Measurements from ENCODE around the gene TMEM107.

Gene TMEM107

DNA sequence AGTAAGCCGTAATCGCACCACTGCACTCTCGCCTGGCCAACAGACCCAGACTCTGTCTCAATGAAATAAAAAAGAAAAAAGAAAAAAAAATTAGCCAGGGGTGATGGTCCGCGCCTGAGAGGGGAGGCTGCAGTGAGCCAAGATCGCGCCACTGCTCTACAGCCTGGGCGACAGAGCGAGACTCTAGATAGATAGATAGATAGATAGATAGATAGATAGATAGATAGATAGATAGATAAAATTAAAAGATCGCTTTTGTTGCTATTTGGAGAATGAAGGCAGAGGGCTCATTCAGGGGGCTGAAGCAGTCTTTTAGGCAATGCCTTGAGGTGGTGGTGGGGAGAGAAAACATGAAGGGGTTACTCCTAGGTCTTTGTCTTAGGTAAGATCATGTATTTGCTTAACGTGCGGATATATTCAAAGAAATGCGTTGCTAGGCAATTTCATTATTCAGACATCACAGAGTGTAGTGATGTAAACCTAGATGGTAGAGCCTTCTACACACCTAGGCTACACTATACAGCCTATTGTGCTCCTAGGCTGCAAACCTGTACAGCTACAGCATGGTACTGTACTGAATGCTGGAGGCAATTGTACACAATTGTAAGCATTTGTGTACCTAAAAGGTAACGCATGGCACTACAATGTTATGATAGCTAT lies 47.9 kb downstream of the TMEM107 start:
- DNase-seq = no peak

- no peak for DNase-seq
Measured at GRCh38 chr17:8126491-8127066, 49.6 kb downstream of the TMEM107 start.

GRCh38 chr17:8125947-8126490 lies 50.2 kb downstream of the TMEM107 start:
- DNase-seq = no peak

DNA sequence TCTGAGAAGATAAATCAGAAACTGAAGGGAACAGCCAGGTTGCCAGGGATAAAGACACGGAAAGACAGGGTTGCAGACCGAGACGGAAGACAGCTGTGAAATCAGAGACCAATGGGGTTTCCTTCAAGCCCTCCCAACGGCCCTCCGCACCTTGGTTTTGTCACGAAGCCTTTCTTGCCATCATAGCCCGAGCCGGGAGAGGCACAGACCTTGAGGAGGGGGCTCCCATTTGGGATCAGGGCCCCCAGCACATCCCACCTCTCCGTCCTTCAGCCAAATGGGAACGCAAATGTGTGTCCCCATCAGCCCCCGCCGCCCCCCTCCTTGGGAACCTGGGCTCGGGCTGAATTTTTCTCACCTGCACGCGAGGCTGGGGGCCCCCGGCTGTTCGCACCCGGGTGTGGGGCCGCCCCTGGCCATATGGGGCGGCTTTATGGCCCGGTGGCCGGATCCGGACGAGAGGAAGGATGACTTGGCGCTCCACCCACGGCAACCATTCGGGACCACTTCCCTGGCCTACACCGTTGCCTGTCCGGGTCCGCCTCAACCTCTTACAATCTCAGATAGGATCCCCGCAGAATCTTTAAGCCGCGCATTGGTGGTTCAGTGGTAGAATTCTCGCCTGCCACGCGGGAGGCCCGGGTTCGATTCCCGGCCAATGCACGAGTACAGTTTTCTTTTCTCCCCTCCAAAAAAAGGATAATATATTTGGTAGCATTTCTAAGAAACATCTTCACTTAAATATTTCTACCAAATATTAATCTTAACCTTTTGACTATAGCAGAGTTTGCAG lies 50.8 kb downstream of the TMEM107 start:
- DNase-seq = no peak

GRCh38 chr17:8124350-8125153 lies 51.6 kb downstream of the TMEM107 start:
- no peak for DNase-seq

GRCh38 chr17:8123695-8124349 lies 52.4 kb downstream of the TMEM107 start, which contains the start of gene HES7:
Gene HES7, minus strand, starts transcription at chr17:8124106. Its CDS starts 22 bp downstream, at chr17:8124084.
- no peak for DNase-seq

DNA sequence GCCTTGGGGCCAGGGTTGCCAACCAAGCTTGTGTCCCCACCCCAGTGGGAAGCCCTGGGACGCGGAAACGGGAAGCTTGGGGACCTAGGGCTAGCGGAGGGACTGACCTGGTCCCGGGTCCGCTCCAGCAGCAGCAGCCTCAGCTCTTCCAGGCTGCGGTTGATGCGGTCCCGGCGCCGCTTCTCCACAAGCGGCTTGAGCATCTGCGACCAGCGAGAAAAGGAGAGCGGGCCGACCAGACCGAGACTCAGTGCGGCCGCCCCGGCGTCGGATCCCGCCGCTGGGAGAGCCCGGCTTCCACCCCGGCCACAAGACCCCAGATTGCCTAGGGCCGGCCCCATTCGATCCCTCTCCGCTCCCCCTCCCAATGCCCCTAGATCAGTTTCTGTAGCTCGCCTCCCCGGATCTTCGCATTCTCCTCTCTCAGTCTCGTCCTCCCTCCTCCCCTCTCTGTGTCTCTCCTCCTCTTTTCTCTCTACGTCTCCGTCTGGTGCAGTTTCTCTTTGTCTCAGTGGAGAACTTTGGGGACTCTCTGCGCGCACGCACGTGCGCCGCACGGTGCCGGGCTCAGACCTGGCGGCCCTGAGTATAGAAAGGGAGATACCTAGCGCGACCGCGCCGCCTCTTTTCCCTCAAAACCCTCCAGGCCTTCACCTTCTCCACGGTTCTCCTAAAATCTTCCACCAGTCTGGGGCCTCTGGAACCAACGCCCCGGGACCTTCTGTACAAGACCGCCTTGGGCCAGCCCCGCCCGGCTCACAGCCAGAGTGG lies 53.1 kb downstream of the TMEM107 start:
- no peak for DNase-seq

All from COR-L47 (cell line).